Testis (tissue), 3 donors: ENCODE measurements around the gene VTI1B. TPM values are rescaled to one million over a fixed set of nuclear protein-coding genes. Genes with fewer than 3 reads are reported as not detected.

Source experiments
- DNase-seq: peaks from one replicate; pipeline ENCODE4 v3.0.0-alpha.2; 2019
- H3K27ac ChIP-seq, 2 donors: fragments of 200-600 bp; sonication (generic); one replicate each; pipeline ENCODE4 v1.5.1; 2019
- H3K27me3 ChIP-seq: fragments of 200-600 bp; sonication (generic); one replicate; pipeline ENCODE4 v1.5.1; 2019
- H3K36me3 ChIP-seq: fragments of 200-600 bp; sonication (generic); one replicate; pipeline ENCODE4 v1.5.1; 2017; ENCODE audit warnings: low read depth; ENCODE audit errors: missing control alignments
- H3K4me1 ChIP-seq: fragments of 200-600 bp; sonication (generic); one replicate; pipeline ENCODE4 v1.5.1; 2019
- H3K4me3 ChIP-seq, 2 donors: fragments of 200-600 bp; sonication (generic); one replicate each; pipeline ENCODE4 v1.5.1; 2017 to 2019
- H3K9me3 ChIP-seq: fragments of 200-600 bp; sonication (generic); one replicate; pipeline ENCODE4 v1.5.1; 2017
- CTCF ChIP-seq, 3 experiments: fragments of 450-650 bp in 2 of 3; fragments of 200-600 bp in 1 of 3; sonication (generic) in 1 of 3; IDR thresholded peaks; one replicate each; pipeline ENCODE4 v1.5.1; 2016 to 2019; ENCODE audit warnings: antibody characterized with exemption in 3 of 3, mild to moderate bottlenecking in 2 of 3, moderate library complexity in 1 of 3
- POLR2A ChIP-seq: fragments of 450-650 bp; IDR thresholded peaks from one replicate; pipeline ENCODE4 v1.6.1; 2017; ENCODE audit warnings: antibody characterized with exemption, mild to moderate bottlenecking, moderate library complexity
- WGBS, 2 donors: methylation state at CpG; one replicate each; pipeline ENCODE4 v1.1.5; 2018; 5-methylcytosine and 5-hydroxymethylcytosine counted together
- intact Hi-C: fragments of 100-400 bp; cut with DNase I; formaldehyde crosslinking; loops from one replicate; pipeline ENCODE4 v1.15.1; 2023; ENCODE audit warnings: low total_unique reads
- polyA plus RNA-seq: library from polyadenylated mRNA; stranded (reverse); fragments of 350-450 nt; fragmentation: Illumina TruSeq; extraction: RNeasy Lipid Tissue Mini Kit (QIAGEN cat#74804); gene quantifications from one replicate; pipeline ENCODE4 v1.2.3, GENCODE V29; 2014; ENCODE audit warnings: low read depth, low replicate concordance; ENCODE audit not compliant: insufficient read depth
- total RNA-seq, 2 donors: library from RNA; depleted of rRNA; stranded (reverse); fragments of >200 nt; gene quantifications; one replicate each; pipeline ENCODE4 v1.2.3, GENCODE V29; 2016

Gene VTI1B
- total and polyA plus RNA-seq, 3 donors from 2014 or later, result 65.0 to 143 (median 72.7) TPM

DNA sequence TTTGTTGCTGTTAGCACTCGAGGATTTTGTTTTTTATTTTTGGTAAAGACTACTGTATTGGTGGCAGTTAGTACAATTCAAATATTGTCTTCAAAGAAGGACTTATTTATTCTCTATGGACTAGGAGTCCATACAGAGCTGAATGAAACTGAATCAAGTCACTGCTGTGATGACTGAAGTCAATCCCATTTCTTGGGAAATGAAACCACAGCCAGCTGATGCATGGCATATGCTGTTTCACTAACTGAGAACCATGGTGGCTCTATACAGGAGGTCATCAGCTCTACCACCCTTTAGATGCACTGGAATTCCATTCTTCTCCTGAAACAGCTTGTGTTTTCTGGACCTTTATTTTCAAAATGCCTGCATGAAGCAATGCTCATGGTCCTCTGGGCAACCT lies 22.2 kb downstream of the VTI1B start:
- WGBS, 2 donors, result 65 to 78% methylated on average over 1 of the region's 1 CpG

DNA sequence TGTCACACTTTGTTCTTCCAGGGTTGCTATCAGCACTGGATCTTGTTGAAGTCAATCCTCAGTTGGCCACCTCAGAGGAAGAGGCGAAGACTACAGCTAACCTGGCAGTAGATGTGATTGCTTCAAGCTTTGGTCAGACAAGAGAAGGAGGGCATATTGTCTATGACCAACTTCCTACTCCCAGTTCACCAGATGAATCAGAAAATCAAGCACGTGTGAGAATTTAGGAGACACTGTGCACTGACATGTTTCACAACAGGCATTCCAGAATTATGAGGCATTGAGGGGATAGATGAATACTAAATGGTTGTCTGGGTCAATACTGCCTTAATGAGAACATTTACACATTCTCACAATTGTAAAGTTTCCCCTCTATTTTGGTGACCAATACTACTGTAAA lies 23.7 kb downstream of the VTI1B start:
- Histone ChIP-seq H3K4me3 (no peak overlapping the region), H3K4me1 (no peaks in the 10 kb centered on the region), H3K27me3 (no peaks in the 10 kb centered on the region), H3K27ac (no peak overlapping the region), H3K36me3 (no peaks in the 10 kb centered on the region), H3K9me3 (no peaks in the 10 kb centered on the region)
- no peak for DNase-seq
- WGBS, 2 donors, result 81 to 89% methylated on average over 2 of the region's 2 CpGs
- no peak for TF ChIP-seq POLR2A
- no peak for TF ChIP-seq CTCF (IDR thresholded peaks at IDR 0.05)
- intact Hi-C loops, result no loop called here

More for the DNA sequence above, 22.2 kb downstream of the VTI1B start:
- Histone ChIP-seq H3K27me3 (no peaks in the 10 kb centered on the region), H3K27ac (no peak overlapping the region), H3K9me3 (no peaks in the 10 kb centered on the region), H3K36me3 (no peaks in the 10 kb centered on the region), H3K4me3 (no peak overlapping the region), H3K4me1 (no peaks in the 10 kb centered on the region)
- TF ChIP-seq CTCF (IDR thresholded peaks at IDR 0.05) (no peak), POLR2A (no peak)
- DNase-seq, result no peak
- intact Hi-C loops, result no loop called here

GRCh38 chr14:67650151-67650550 lies 24.3 kb downstream of the VTI1B start:
- H3K4me3 ChIP-seq, result no peak overlapping the region
- no peaks in the 10 kb centered on the region for H3K27me3 ChIP-seq
- H3K4me1 ChIP-seq, result no peaks in the 10 kb centered on the region
- H3K9me3 ChIP-seq, result no peaks in the 10 kb centered on the region
- no peak for TF ChIP-seq CTCF (IDR thresholded peaks at IDR 0.05)
- TF ChIP-seq POLR2A, result no peak
- no peak overlapping the region for H3K27ac ChIP-seq
- intact Hi-C loops, result no loop called here
- WGBS, 2 donors, result 58 to 76% methylated on average over 1 of the region's 1 CpG
- no peaks in the 10 kb centered on the region for H3K36me3 ChIP-seq
- no peak for DNase-seq

GRCh38 chr14:67646131-67646530 lies 28.3 kb downstream of the VTI1B start:
- intact Hi-C loops, result no loop called here
- no peak for DNase-seq
- no peak overlapping the region for H3K4me3 ChIP-seq
- WGBS, 2 donors, result 88% methylated on average over 3 of the region's 3 CpGs
- H3K9me3 ChIP-seq, result no peaks in the 10 kb centered on the region
- no peaks in the 10 kb centered on the region for H3K27me3 ChIP-seq
- no peaks in the 10 kb centered on the region for H3K36me3 ChIP-seq
- no peak overlapping the region for H3K27ac ChIP-seq
- H3K4me1 ChIP-seq, result no peaks in the 10 kb centered on the region
- TF ChIP-seq POLR2A (no peak), CTCF (IDR thresholded peaks at IDR 0.05) (no peak)

- no peak for DNase-seq
- no peaks in the 10 kb centered on the region for H3K27me3 ChIP-seq
- H3K36me3 ChIP-seq, result no peaks in the 10 kb centered on the region
- no peaks in the 10 kb centered on the region for H3K9me3 ChIP-seq
- no peak overlapping the region for H3K4me3 ChIP-seq
- intact Hi-C loops, result no loop called here
- TF ChIP-seq CTCF (IDR thresholded peaks at IDR 0.05), result no peak
- TF ChIP-seq POLR2A, result no peak
- no peak overlapping the region for H3K27ac ChIP-seq
- WGBS, 2 donors, result 84% methylated on average over 5 of the region's 5 CpGs
- no peaks in the 10 kb centered on the region for H3K4me1 ChIP-seq
Observed at GRCh38 chr14:67645414-67645813, 29.0 kb downstream of the VTI1B start.
